Adipocyte (in vitro differentiated cells): ENCODE data around the gene BBX.

ENCODE experiments used
- DNase-seq: peaks from one replicate; pipeline ENCODE4 v3.0.0-alpha.2; 2015; ENCODE audit warnings: low read depth
- H3K27me3 ChIP-seq: replicated peaks from 2 replicates; pipeline ENCODE4 v1.7.0; 2013; ENCODE audit warnings: mild to moderate bottlenecking, low read length, moderate library complexity; ENCODE audit not compliant: control insufficient read depth, insufficient read depth
- H3K36me3 ChIP-seq: 2 replicates; pipeline ENCODE4 v1.7.0; 2013; ENCODE audit warnings: low read length, mild to moderate bottlenecking, moderate library complexity; ENCODE audit not compliant: control insufficient read depth, insufficient read depth, severe bottlenecking
- H3K4me1 ChIP-seq: 2 replicates; pipeline ENCODE4 v1.7.0; 2013; ENCODE audit warnings: mild to moderate bottlenecking, low read length, moderate library complexity; ENCODE audit not compliant: control insufficient read depth, insufficient read depth
- H3K4me3 ChIP-seq: 2 replicates; pipeline ENCODE4 v1.7.0; 2013; ENCODE audit warnings: mild to moderate bottlenecking, low read length, moderate library complexity
- H3K9ac ChIP-seq: 2 replicates; pipeline ENCODE4 v1.7.0; 2013; ENCODE audit warnings: mild to moderate bottlenecking, low read length, moderate library complexity
- H3K9me3 ChIP-seq: 2 replicates; pipeline ENCODE4 v1.7.0; 2013; ENCODE audit warnings: mild to moderate bottlenecking, low read length, moderate library complexity; ENCODE audit not compliant: control insufficient read depth

Gene BBX

GRCh38 chr3:107660306-107660976 is 137.7 kb downstream of the BBX start:
- peaks cover 58% of the 10 kb centered on the region for H3K4me1 ChIP-seq
- H3K9me3 ChIP-seq = no peaks in the 10 kb centered on the region
- H3K27me3 ChIP-seq = no peaks in the 10 kb centered on the region
- peak overlapping the region; percentile 82 for H3K9ac ChIP-seq
- no peak overlapping the region for H3K4me3 ChIP-seq
- DNase-seq = peak; percentile 89
- no peaks in the 10 kb centered on the region for H3K36me3 ChIP-seq

DNA sequence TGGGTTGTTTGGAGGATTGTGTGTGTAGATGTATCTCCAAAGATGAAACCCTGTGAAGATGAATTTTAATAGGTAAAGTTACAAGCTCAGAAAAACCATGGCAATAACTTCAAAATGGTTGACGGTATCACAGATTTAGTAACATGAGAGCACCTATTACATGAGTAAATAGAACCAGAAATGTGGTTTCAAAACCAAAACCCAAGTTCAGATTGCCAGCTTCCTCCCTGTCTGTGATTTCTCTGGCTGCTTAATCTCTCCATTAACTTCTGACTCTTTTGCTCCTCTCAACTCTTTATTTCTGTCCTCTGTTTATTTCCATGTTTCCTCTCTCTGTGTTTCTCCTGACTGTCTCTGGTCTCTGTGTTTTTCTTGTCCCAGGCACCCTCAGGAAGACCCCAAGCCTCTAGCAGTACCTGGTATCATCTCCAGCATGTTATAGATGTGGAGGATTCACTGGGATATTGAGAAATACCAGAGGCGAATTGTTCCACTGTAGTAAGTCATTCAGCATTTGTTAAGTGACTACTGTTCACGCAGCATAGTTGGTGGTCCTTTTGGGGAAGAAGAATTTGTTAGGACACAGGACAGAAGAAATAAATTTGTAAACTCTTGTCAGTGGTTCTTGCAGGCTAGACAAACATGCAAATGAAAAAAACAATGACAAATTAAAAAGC is 138.8 kb downstream of the BBX start:
- Histone ChIP-seq H3K36me3 (no peaks in the 10 kb centered on the region), H3K9me3 (no peaks in the 10 kb centered on the region), H3K27me3 (no peaks in the 10 kb centered on the region), H3K4me1 (peaks cover 58% of the 10 kb centered on the region), H3K4me3 (peak overlapping the region; percentile 76), H3K9ac (peak overlapping the region; percentile 82)
- peak; percentile 55 for DNase-seq

DNA sequence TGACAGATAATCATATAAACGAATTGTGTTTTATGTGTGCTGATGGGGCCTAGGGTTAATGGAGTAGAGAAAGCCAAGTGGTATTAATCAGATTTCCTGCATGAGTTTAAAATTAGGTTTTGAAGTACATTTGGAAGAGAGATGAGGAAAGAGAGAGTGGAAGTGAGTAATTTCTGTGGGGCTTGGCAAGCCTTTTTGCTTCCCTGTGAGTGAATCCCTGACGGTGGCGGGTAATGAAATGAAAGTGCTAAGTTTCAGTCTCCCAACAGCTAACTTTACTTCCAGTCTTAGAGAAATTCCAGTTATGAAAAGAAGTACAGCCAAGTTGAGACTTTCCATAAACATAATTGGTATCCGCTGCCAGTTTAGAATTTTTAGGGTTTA is 139.4 kb downstream of the BBX start:
- Histone ChIP-seq H3K27me3 (no peaks in the 10 kb centered on the region), H3K4me1 (peaks cover 55% of the 10 kb centered on the region), H3K36me3 (no peaks in the 10 kb centered on the region), H3K9me3 (no peaks in the 10 kb centered on the region), H3K4me3 (peak overlapping the region; percentile 76), H3K9ac (peak overlapping the region; percentile 82)
- DNase-seq = peak; percentile 77

- no peaks in the 10 kb centered on the region for H3K9me3 ChIP-seq
- no peaks in the 10 kb centered on the region for H3K27me3 ChIP-seq
- peaks cover 50% of the 10 kb centered on the region for H3K4me1 ChIP-seq
- DNase-seq = peak; percentile 55
- H3K9ac ChIP-seq = peak overlapping the region; percentile 82
- peak overlapping the region; percentile 76 for H3K4me3 ChIP-seq
- no peaks in the 10 kb centered on the region for H3K36me3 ChIP-seq
Measured at GRCh38 chr3:107662586-107662985, 139.8 kb downstream of the BBX start.

- no peaks in the 10 kb centered on the region for H3K36me3 ChIP-seq
- no peak for DNase-seq
- no peaks in the 10 kb centered on the region for H3K9me3 ChIP-seq
- H3K4me3 ChIP-seq = no peak overlapping the region
- peak overlapping the region; percentile 82 for H3K9ac ChIP-seq
- H3K4me1 ChIP-seq = peaks cover 44% of the 10 kb centered on the region
- H3K27me3 ChIP-seq = no peaks in the 10 kb centered on the region
Measured at GRCh38 chr3:107663266-107663665, 140.5 kb downstream of the BBX start.

DNA sequence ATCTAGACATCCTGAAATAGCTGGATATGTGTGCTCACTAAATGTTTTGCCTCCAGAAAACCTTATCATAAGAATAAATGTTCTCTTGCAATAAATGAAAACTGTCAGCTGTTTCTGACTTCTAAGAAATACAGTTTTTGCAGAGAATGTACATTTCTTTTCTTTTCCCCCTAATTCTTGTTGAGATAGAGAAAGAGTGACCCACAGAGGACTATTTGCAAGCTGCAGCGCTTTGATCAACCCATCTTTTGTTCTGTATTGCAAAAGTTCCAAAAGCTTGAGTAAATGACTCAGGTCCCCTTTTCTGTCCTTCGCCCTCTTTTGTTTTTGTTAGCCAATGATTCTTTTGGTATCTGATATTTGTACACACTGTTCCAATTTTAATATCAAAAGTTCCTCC is 141.9 kb downstream of the BBX start:
- Histone ChIP-seq H3K9me3 (no peaks in the 10 kb centered on the region), H3K27me3 (no peaks in the 10 kb centered on the region), H3K9ac (no peak overlapping the region), H3K4me1 (peaks cover 38% of the 10 kb centered on the region), H3K4me3 (no peak overlapping the region), H3K36me3 (no peaks in the 10 kb centered on the region)
- no peak for DNase-seq

DNA sequence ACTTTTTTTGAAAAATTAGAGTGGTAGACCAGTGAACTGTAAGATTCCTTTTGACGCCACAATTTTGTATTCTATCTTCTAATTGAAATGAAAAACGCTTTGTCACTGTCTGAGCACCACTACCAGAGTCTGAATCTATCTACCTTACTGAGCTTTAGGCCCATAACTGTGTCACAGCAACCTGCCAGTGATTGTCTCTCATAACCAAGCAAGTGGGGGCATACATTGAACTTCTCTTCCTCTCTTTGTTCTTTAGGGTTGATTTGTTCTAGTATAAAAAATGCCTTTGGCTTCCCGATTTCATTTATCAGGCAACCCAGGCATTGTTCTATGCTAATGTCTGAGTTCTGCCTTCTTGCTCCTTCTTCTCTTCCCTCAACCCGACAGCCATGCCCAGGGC is 142.6 kb downstream of the BBX start:
- Histone ChIP-seq H3K4me1 (peaks cover 40% of the 10 kb centered on the region), H3K9ac (no peak overlapping the region), H3K9me3 (no peaks in the 10 kb centered on the region), H3K27me3 (no peaks in the 10 kb centered on the region), H3K36me3 (no peaks in the 10 kb centered on the region), H3K4me3 (no peak overlapping the region)
- DNase-seq = no peak

DNA sequence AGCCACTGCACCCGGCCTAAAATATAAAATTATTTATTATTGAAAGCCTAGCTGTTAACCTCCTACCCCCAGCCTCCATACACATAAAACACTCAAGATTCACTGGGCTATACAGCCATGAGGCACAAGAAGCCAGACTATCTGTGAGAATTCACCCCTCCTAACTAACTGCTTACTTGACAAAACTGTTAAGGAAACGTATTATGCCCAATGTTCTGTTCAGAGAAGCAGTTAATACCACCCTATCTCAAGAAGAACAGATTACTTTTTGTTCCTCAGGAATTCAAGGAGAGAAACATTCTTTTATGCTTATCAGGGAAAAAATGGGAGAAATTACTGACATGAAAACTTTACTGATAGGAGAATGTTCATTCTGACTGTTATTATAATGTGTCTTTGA is 144.1 kb downstream of the BBX start:
- Histone ChIP-seq H3K9me3 (no peaks in the 10 kb centered on the region), H3K27me3 (no peaks in the 10 kb centered on the region), H3K4me3 (no peak overlapping the region)

GRCh38 chr3:107668416-107668815 is 145.7 kb downstream of the BBX start:
- Histone ChIP-seq H3K4me3 (no peak overlapping the region), H3K27me3 (no peaks in the 10 kb centered on the region), H3K9ac (no peak overlapping the region), H3K4me1 (peaks cover 28% of the 10 kb centered on the region), H3K36me3 (no peaks in the 10 kb centered on the region), H3K9me3 (no peaks in the 10 kb centered on the region)
- DNase-seq = no peak

More for the DNA sequence above, 144.1 kb downstream of the BBX start:
- H3K36me3 ChIP-seq = no peaks in the 10 kb centered on the region
- no peak overlapping the region for H3K9ac ChIP-seq
- peaks cover 37% of the 10 kb centered on the region for H3K4me1 ChIP-seq
- no peak for DNase-seq

DNA sequence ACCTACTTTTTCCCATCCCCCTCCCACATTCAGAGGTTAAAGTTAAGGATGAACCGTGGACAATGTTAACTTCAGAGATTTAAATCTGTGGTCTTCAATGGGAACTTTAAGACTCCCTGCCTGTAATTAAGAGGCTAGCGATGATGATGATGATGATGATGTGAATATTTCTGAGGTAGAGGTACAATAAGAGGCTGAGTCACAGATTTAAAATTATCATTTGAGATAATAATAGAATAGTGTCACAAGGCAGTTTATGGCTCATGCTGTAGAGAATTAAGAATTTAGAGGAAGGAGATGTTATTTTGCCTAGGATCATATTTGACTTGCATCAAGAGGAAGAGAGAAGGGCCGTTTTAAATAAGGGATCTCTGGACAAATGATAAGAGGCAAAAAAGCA is 146.2 kb downstream of the BBX start:
- peaks cover 28% of the 10 kb centered on the region for H3K4me1 ChIP-seq
- H3K27me3 ChIP-seq = no peaks in the 10 kb centered on the region
- DNase-seq = no peak
- H3K36me3 ChIP-seq = no peaks in the 10 kb centered on the region
- H3K9ac ChIP-seq = no peak overlapping the region
- H3K4me3 ChIP-seq = no peak overlapping the region
- no peaks in the 10 kb centered on the region for H3K9me3 ChIP-seq

DNA sequence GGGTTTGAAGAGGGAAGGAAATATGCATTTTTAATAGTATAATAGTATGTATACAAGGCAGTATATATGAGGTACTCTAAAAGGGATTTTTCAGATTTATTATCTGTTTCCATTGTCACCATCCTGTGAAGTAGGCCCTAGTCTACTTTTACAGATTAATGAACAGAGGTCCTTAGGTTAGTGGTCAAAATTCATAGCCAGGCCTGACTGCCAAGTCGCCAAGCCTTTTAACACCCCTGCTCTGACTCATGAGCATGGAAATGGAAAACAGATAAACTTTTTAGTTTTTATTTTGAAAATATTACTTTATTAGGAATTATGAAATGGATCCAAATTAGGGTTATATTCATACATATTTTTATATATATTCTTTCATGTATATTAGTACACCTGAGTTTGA is 146.9 kb downstream of the BBX start:
- peaks cover 28% of the 10 kb centered on the region for H3K4me1 ChIP-seq
- no peaks in the 10 kb centered on the region for H3K9me3 ChIP-seq
- no peaks in the 10 kb centered on the region for H3K36me3 ChIP-seq
- no peak for DNase-seq
- no peak overlapping the region for H3K4me3 ChIP-seq
- H3K9ac ChIP-seq = no peak overlapping the region
- no peaks in the 10 kb centered on the region for H3K27me3 ChIP-seq
